ENCODE data around the gene SV2C. TPM values are rescaled to one million over a fixed set of nuclear protein-coding genes. Genes with fewer than 3 reads are reported as not detected.
A peak's percentile ranks its signal among the peaks of the same experiment; 100 is the strongest.

SV2C gene
- polyA plus RNA-seq, 1 donor (not counting 4 experiments of a cell fraction or from before 2014, with no cell fraction given): 0.34 TPM

DNA sequence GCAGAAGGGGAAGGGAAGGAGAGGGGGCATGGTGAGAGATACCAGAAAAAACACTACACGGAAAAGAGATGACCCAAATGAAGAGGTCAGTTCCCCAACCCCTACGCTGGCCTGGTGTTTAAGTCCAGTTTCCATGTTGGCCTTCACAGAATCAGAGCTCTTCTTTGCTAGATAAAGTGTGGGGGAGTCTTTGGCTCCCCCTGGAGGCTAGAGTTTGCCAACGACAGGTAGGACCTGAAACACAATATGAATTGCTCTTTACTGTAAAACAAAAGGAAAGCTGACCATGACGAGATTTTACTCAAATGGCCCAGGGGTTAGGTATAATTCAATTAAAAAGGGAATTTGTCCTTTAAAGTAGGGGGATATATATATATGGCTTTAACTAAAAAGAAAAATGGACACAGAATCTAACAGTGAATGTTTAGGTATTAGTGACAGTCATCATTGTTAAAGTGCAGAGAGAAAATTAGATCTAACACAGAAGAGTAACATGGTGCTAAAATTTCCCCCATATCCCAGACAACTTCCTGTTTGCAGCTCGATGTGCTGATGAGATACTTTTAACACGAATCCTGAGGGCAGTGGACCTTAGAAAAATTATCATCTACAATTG is 92.0 kb downstream of the SV2C start:
- TF ChIP-seq EZH2 (IDR thresholded peaks at IDR 0.05; ENCODE audit: low read length) (no peak), CTCF (optimal IDR thresholded peaks at IDR 0.05 in 1 of 3, IDR thresholded peaks at IDR 0.05 in 1 of 3, conservative IDR thresholded peaks at IDR 0.05 in 1 of 3; ENCODE audit: extremely low read depth in 1 of 3, insufficient read depth in 2 of 3, low read length in 3 of 3) (peak; percentile 67 to 84 (median 78))
- Histone ChIP-seq H2AFZ (ENCODE audit: control insufficient read depth, low read length) (no peak overlapping the region), H3K27me3 (ENCODE audit: control insufficient read depth, extremely low read depth, insufficient read depth, low read length) (no peaks in the 10 kb centered on the region), H3K79me2 (ENCODE audit: control insufficient read depth, insufficient read depth, low read length) (no peaks in the 10 kb centered on the region), H4K20me1 (ENCODE audit: control insufficient read depth, extremely low read depth, insufficient read depth, low read length) (no peaks in the 10 kb centered on the region), H3K9me3 (ENCODE audit: control insufficient read depth, low read depth, low read length) (no peaks in the 10 kb centered on the region), H3K4me3 (ENCODE audit: control insufficient read depth in 2 of 3, extremely low read depth in 1 of 3, insufficient read depth in 2 of 3, low read depth in 1 of 3, low read length in 3 of 3) (no peak overlapping the region), H3K36me3 (ENCODE audit: control insufficient read depth in 2 of 2, extremely low read depth in 1 of 2, insufficient read depth in 2 of 2, low read length in 2 of 2) (no peaks in the 10 kb centered on the region), H3K4me1 (ENCODE audit: control insufficient read depth, extremely low read depth, insufficient read depth, low read length) (no peaks in the 10 kb centered on the region), H3K9ac (ENCODE audit: control insufficient read depth, extremely low read depth, insufficient read depth, low read length) (no peak overlapping the region), H3K4me2 (ENCODE audit: control insufficient read depth, extremely low read depth, insufficient read depth, low read depth, low read length) (no peak overlapping the region), H3K27ac (ENCODE audit: control insufficient read depth, insufficient read depth, low read length) (no peak overlapping the region), H3K9me1 (ENCODE audit: control insufficient read depth, extremely low read depth, insufficient read depth, low read length) (no peaks in the 10 kb centered on the region)
- FAIRE-seq: no peak
- dilution Hi-C loops (cut with MboI; ENCODE audit: extremely low pct_ligation_motif_present, low sequenced_read_pairs): no loop called here
- DNase-seq (ENCODE audit: low read depth, low spot score): peak; percentile 17

GRCh38 chr5:76175821-76176403 is 92.7 kb downstream of the SV2C start:
- Histone ChIP-seq H3K4me2 (ENCODE audit: control insufficient read depth, extremely low read depth, insufficient read depth, low read depth, low read length) (no peak overlapping the region), H3K27me3 (ENCODE audit: control insufficient read depth, extremely low read depth, insufficient read depth, low read length) (no peaks in the 10 kb centered on the region), H3K4me1 (ENCODE audit: control insufficient read depth, extremely low read depth, insufficient read depth, low read length) (no peaks in the 10 kb centered on the region), H3K9me3 (ENCODE audit: control insufficient read depth, low read depth, low read length) (no peaks in the 10 kb centered on the region), H3K9ac (ENCODE audit: control insufficient read depth, extremely low read depth, insufficient read depth, low read length) (no peak overlapping the region), H3K9me1 (ENCODE audit: control insufficient read depth, extremely low read depth, insufficient read depth, low read length) (no peaks in the 10 kb centered on the region), H3K4me3 (ENCODE audit: control insufficient read depth in 2 of 3, extremely low read depth in 1 of 3, insufficient read depth in 2 of 3, low read depth in 1 of 3, low read length in 3 of 3) (no peak overlapping the region), H4K20me1 (ENCODE audit: control insufficient read depth, extremely low read depth, insufficient read depth, low read length) (no peaks in the 10 kb centered on the region), H3K36me3 (ENCODE audit: control insufficient read depth in 2 of 2, extremely low read depth in 1 of 2, insufficient read depth in 2 of 2, low read length in 2 of 2) (no peaks in the 10 kb centered on the region), H3K27ac (ENCODE audit: control insufficient read depth, insufficient read depth, low read length) (no peak overlapping the region), H3K79me2 (ENCODE audit: control insufficient read depth, insufficient read depth, low read length) (no peaks in the 10 kb centered on the region), H2AFZ (ENCODE audit: control insufficient read depth, low read length) (no peak overlapping the region)
- DNase-seq (ENCODE audit: low read depth, low spot score) (no peak), FAIRE-seq (no peak)
- dilution Hi-C loops (cut with MboI; ENCODE audit: extremely low pct_ligation_motif_present, low sequenced_read_pairs): no loop called here
- TF ChIP-seq CTCF (optimal IDR thresholded peaks at IDR 0.05 in 1 of 3, IDR thresholded peaks at IDR 0.05 in 1 of 3, conservative IDR thresholded peaks at IDR 0.05 in 1 of 3; ENCODE audit: extremely low read depth in 1 of 3, insufficient read depth in 2 of 3, low read length in 3 of 3) (no peak), EZH2 (IDR thresholded peaks at IDR 0.05; ENCODE audit: low read length) (no peak)

All from keratinocyte (primary cell).